ENCODE measurements around the gene CNST. TPM values are rescaled to one million over a fixed set of nuclear protein-coding genes. Genes with fewer than 3 reads are reported as not detected.

The CNST gene
- total RNA-seq, 4 donors from 2014 or later, result 21.2 to 31.2 (median 28.4) TPM

DNA sequence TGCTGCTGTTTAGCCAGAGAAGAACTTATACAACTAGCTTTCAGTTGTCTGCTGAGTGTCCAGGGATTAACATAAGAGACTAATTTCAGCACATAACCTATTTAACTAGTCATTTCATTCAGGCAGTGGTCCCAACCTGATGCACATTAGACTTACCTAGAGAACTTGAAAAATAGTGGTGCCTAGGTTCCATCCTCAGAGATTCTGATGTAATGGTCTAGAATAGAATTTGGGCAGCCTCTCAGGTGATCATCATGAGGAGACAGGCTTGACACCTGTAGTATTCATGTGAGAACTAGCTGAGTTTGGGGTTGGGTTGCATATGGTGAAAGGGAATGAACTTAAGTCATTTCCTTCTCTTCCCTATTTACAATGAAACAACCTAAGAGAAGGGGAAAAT lies 24.8 kb downstream of the CNST start:
- DNase-seq (ENCODE audit: low spot score in 2 of 2), result no peak
- intact Hi-C loops (cut with DNase I; ENCODE audit: low total_unique reads), result no loop called here
- no peak for TF ChIP-seq POLR2A (IDR thresholded peaks at IDR 0.05)
- TF ChIP-seq, protein P1, sequence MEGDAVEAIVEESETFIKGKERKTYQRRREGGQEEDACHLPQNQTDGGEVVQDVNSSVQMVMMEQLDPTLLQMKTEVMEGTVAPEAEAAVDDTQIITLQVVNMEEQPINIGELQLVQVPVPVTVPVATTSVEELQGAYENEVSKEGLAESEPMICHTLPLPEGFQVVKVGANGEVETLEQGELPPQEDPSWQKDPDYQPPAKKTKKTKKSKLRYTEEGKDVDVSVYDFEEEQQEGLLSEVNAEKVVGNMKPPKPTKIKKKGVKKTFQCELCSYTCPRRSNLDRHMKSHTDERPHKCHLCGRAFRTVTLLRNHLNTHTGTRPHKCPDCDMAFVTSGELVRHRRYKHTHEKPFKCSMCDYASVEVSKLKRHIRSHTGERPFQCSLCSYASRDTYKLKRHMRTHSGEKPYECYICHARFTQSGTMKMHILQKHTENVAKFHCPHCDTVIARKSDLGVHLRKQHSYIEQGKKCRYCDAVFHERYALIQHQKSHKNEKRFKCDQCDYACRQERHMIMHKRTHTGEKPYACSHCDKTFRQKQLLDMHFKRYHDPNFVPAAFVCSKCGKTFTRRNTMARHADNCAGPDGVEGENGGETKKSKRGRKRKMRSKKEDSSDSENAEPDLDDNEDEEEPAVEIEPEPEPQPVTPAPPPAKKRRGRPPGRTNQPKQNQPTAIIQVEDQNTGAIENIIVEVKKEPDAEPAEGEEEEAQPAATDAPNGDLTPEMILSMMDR (IDR thresholded peaks at IDR 0.05), result no peak
- H3K4me3 ChIP-seq (ENCODE audit: low read depth, poor library complexity, severe bottlenecking), result no peak overlapping the region

DNA sequence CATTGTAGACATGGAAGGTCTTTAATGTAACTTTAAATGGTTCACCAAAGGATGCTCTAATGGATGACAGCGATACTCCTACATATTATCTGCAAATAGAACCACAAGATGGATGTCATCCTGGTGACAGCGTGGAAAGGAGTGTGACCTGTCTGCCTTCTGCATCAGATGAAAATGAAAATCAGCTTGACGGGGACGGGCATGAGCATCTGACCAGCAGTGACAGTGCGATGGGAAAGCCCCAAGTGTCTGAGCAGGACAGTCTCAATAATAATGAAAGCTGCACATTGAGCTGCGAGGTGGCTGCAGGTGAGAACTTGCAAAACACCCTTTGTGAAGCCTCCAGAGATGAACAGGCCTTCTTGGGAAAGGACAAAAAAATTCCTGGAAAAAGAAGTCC lies 25.2 kb downstream of the CNST start:
- intact Hi-C loops (cut with DNase I; ENCODE audit: low total_unique reads), result no loop called here
- TF ChIP-seq POLR2A (IDR thresholded peaks at IDR 0.05), result no peak
- TF ChIP-seq, protein P1 (IDR thresholded peaks at IDR 0.05), result no peak
- H3K4me3 ChIP-seq (ENCODE audit: low read depth, poor library complexity, severe bottlenecking), result no peak overlapping the region
- 93 to 94% methylated on average over 6 of the region's 6 CpGs for WGBS, 2 donors
- DNase-seq (ENCODE audit: low spot score in 2 of 2), result no peak

DNA sequence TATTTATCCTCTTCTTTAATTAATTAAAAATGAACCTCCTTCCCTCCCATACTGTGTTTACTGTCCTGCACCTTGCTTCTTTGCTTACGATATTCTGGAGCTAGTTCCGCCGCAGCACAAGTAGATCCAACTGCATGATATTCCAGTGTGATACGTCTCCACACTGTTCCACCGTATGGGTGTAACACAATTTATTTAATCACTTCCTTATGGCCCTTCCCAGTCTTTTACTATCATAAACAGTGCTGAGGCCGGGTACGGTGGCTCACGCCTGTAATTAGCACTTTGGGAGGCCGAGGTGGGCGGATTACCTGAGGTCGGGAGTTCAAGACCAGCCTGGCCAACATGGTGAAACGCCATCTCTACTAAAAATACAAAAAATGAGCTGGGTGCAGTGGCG lies 25.7 kb downstream of the CNST start:
- TF ChIP-seq, protein P1 (IDR thresholded peaks at IDR 0.05), result no peak
- no peak for TF ChIP-seq POLR2A (IDR thresholded peaks at IDR 0.05)
- 73 to 77% methylated on average over 13 of the region's 13 CpGs for WGBS, 2 donors
- no peak for DNase-seq (ENCODE audit: low spot score in 2 of 2)
- no peak overlapping the region for H3K4me3 ChIP-seq (ENCODE audit: low read depth, poor library complexity, severe bottlenecking)
- intact Hi-C loops (cut with DNase I; ENCODE audit: low total_unique reads), result no loop called here

DNA sequence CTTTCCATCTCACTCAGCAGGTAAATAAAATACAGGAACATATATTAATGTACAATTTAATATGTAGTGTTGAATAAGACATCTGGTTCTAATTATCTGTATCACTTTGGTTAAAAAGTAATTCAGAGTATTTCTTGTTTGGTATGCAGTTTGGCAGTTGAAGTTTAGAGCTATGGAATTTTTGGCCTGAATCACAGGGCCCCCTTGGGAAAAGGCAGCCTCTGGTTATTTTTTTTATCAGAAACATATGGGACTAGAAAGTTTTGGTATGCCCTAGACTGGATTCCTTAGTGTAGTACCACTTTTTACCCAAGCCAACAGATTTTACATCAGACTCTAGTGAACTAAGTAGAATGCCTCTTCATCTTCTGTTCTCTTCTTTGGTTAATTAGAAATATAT lies 26.4 kb downstream of the CNST start:
- TF ChIP-seq, protein P1 (IDR thresholded peaks at IDR 0.05), result no peak
- TF ChIP-seq POLR2A (IDR thresholded peaks at IDR 0.05), result no peak
- intact Hi-C loops (cut with DNase I; ENCODE audit: low total_unique reads), result no loop called here
- DNase-seq (ENCODE audit: low spot score in 2 of 2), result no peak
- H3K4me3 ChIP-seq (ENCODE audit: low read depth, poor library complexity, severe bottlenecking), result no peak overlapping the region

DNA sequence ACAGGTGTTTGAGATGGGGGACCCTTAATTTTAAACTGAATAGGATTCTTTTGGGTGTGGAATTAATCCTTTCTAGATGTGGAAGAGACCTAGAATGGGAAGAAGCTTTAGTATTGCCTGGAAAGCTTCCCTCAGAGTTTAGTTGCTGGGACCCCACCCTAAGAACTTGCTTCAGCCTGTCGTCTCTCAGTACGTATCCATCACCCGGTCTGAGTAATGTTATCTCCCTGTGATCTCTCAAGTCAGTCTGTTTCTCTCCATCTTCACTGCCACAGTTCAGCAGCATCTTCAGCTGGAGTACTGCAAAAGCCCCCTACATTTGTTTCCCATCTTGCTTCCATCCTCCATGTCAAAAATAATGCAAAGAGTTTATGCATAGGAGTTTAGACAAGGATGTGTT lies 28.9 kb downstream of the CNST start:
- DNase-seq (ENCODE audit: low spot score in 2 of 2), result no peak
- intact Hi-C loops (cut with DNase I; ENCODE audit: low total_unique reads), result no loop called here
- no peak overlapping the region for H3K4me3 ChIP-seq (ENCODE audit: low read depth, poor library complexity, severe bottlenecking)
- WGBS, 2 donors, result 38 to 54% methylated on average over 3 of the region's 3 CpGs
- no peak for TF ChIP-seq POLR2A (IDR thresholded peaks at IDR 0.05)
- TF ChIP-seq, protein P1 (IDR thresholded peaks at IDR 0.05), result no peak

DNA sequence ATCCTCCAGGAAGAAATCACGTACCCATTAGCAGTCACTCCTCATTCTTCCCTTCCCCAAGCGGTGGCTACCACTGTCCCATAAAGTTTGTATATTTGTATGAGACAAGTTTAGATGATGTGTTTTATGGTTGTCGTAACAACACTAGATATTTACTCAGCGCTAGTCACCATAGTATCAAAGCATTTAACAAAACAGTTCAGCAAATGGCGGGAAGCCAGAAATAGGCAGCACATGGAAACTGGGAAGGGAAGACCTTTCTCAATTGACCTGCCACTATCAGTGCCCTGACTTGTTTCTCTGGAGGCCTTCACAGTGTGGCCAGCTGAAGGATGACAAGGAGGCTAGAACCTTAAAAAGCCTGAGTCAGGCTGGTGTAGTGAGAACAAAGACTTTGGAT lies 31.1 kb downstream of the CNST start:
- intact Hi-C loops (cut with DNase I; ENCODE audit: low total_unique reads), result no loop called here
- DNase-seq (ENCODE audit: low spot score in 2 of 2), result peak in 1 of 2 donors; percentile 52
- 29 to 30% methylated on average over 5 of the region's 5 CpGs for WGBS, 2 donors
- H3K4me3 ChIP-seq (ENCODE audit: low read depth, poor library complexity, severe bottlenecking), result no peak overlapping the region
- TF ChIP-seq POLR2A (IDR thresholded peaks at IDR 0.05), result no peak
- TF ChIP-seq, protein P1 (IDR thresholded peaks at IDR 0.05), result no peak

Data from lower leg skin (tissue), 4 donors.